Fibroblast of lung (primary cell): ENCODE data around the gene UBAP1L. TPM values are rescaled to one million over a fixed set of nuclear protein-coding genes. Genes with fewer than 3 reads are reported as not detected.
"Not testable (repeated sequence)": the region's sequence is repeated elsewhere in the genome, so short reads cannot be mapped to it uniquely, and the experiment has no call there.

Experiments used
- DNase-seq, 2 donors: peaks; one replicate each; pipeline versions ENCODE4 v3.0.0 to v3.0.0-alpha.2; 2010; ENCODE audit warnings: low read depth in 2 of 2
- H2AFZ ChIP-seq: 2 replicates; pipeline ENCODE4 v1.5.1; 2012; ENCODE audit warnings: low read length, control low read depth, inconsistent platforms
- H3K27ac ChIP-seq: 2 replicates; pipeline ENCODE4 v1.5.1; 2011; ENCODE audit warnings: low read length, control low read depth; ENCODE audit not compliant: insufficient read depth
- H3K27me3 ChIP-seq: 2 replicates; pipeline ENCODE4 v1.5.1; 2011; ENCODE audit warnings: mild to moderate bottlenecking, low read length; ENCODE audit not compliant: control insufficient read depth, insufficient read depth
- H3K36me3 ChIP-seq: 2 replicates; pipeline ENCODE4 v1.5.1; 2011; ENCODE audit warnings: low read length; ENCODE audit not compliant: control insufficient read depth, insufficient read depth
- H3K4me1 ChIP-seq: 2 replicates; pipeline ENCODE4 v1.5.1; 2011; ENCODE audit warnings: low read length; ENCODE audit not compliant: control insufficient read depth, insufficient read depth; ENCODE audit errors: extremely low read depth
- H3K4me2 ChIP-seq: 2 replicates; pipeline ENCODE4 v1.5.1; 2011; ENCODE audit warnings: low read length, control low read depth; ENCODE audit not compliant: insufficient read depth; ENCODE audit errors: extremely low read depth
- H3K4me3 ChIP-seq, 4 experiments: fragments of 200-600 bp in 1 of 4; sonication (generic) in 1 of 4; replicated peaks in 1 of 4; 2 replicates each; pipeline ENCODE4 v1.5.1; 2011 to 2016; ENCODE audit warnings: low read length in 4 of 4, low read depth in 3 of 4, mild to moderate bottlenecking in 3 of 4, control low read depth in 2 of 4, inconsistent platforms in 1 of 4, mixed read lengths in 1 of 4; ENCODE audit not compliant: insufficient read depth in 1 of 4; ENCODE audit errors: control extremely low read depth in 1 of 4
- H3K79me2 ChIP-seq: 2 replicates; pipeline ENCODE4 v1.5.1; 2012; ENCODE audit warnings: mild to moderate bottlenecking, low read length, inconsistent platforms; ENCODE audit not compliant: control insufficient read depth, insufficient read depth
- H3K9ac ChIP-seq: 2 replicates; pipeline ENCODE4 v1.5.1; 2011; ENCODE audit warnings: mild to moderate bottlenecking, low read length, control low read depth; ENCODE audit not compliant: insufficient read depth
- H3K9me3 ChIP-seq: 2 replicates; pipeline ENCODE4 v1.5.1; 2012; ENCODE audit warnings: low read depth, low read length; ENCODE audit not compliant: control insufficient read depth, insufficient read depth
- H4K20me1 ChIP-seq: 2 replicates; pipeline ENCODE4 v1.5.1; 2011; ENCODE audit warnings: low read length; ENCODE audit not compliant: control insufficient read depth, insufficient read depth; ENCODE audit errors: extremely low read depth
- polyA plus RNA-seq, 2 donors: library from polyadenylated mRNA; depleted of rRNA in 1 of 2; stranded (reverse) in 1 of 2; unstranded in 1 of 2; fragments of >200 nt; gene quantifications; 2 replicates each; pipeline ENCODE4 v1.2.1, GENCODE V29; 2011 to 2012; ENCODE audit warnings: missing spikeins in 1 of 2
- total RNA-seq: library from RNA; depleted of rRNA; stranded (reverse); fragments of >200 nt; gene quantifications from 2 replicates; pipeline ENCODE4 v1.2.1, GENCODE V29; 2014
- TF ChIP-seq, protein P1 (sequence below), 2 donors: IDR thresholded peaks in 1 of 2; conservative IDR thresholded peaks in 1 of 2; 1 replicate in 1 of 2; 2 replicates in 1 of 2; pipeline ENCODE4 v1.5.1; 2011 to 2012; ENCODE audit warnings: low read length in 2 of 2, control low read depth in 1 of 2, inconsistent platforms in 1 of 2, low read depth in 1 of 2, mild to moderate bottlenecking in 1 of 2

Gene UBAP1L
- total and polyA plus RNA-seq, 2 donors (not counting 1 experiment from before 2014, with no cell fraction given), result 0.33 to 0.99 TPM

- DNase-seq, result no peak
- Histone ChIP-seq H3K9ac (no peak overlapping the region), H3K36me3 (no peaks in the 10 kb centered on the region), H3K4me1 (no peaks in the 10 kb centered on the region), H3K9me3 (no peaks in the 10 kb centered on the region), H3K4me2 (no peak overlapping the region), H3K27me3 (no peaks in the 10 kb centered on the region), H3K27ac (no peak overlapping the region), H3K79me2 (no peaks in the 10 kb centered on the region), H2AFZ (no peak overlapping the region), H3K4me3 (no peak overlapping the region), H4K20me1 (no peaks in the 10 kb centered on the region)
- TF ChIP-seq, protein P1, sequence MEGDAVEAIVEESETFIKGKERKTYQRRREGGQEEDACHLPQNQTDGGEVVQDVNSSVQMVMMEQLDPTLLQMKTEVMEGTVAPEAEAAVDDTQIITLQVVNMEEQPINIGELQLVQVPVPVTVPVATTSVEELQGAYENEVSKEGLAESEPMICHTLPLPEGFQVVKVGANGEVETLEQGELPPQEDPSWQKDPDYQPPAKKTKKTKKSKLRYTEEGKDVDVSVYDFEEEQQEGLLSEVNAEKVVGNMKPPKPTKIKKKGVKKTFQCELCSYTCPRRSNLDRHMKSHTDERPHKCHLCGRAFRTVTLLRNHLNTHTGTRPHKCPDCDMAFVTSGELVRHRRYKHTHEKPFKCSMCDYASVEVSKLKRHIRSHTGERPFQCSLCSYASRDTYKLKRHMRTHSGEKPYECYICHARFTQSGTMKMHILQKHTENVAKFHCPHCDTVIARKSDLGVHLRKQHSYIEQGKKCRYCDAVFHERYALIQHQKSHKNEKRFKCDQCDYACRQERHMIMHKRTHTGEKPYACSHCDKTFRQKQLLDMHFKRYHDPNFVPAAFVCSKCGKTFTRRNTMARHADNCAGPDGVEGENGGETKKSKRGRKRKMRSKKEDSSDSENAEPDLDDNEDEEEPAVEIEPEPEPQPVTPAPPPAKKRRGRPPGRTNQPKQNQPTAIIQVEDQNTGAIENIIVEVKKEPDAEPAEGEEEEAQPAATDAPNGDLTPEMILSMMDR (conservative IDR thresholded peaks at IDR 0.05 in 1 of 2, IDR thresholded peaks at IDR 0.05 in 1 of 2; ENCODE audit: low read depth in 1 of 2, low read length in 2 of 2), result no peak
These were observed 31.4 kb upstream of the UBAP1L start for GRCh38 chr15:65146438-65146837.

DNA sequence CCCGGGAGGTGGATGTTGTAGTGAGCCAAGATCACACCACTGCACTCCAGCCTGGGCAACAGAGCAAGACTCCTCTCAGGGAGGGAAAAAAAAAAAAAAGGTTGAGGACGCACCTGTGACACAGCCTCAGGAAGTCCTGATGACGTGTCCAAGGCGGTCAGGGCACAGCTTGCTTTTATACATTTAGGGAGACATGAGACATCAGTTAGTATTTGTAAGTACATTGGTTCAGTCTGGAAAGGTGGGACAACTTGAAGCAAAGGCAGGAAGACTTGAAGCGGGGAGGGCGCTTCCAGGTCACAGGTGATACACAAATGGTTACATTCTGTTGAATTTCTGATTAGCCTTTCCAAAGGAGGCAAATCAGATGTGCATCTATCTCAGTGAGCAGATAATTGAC lies 23.6 kb upstream of the UBAP1L start:
- not testable (repeated sequence) for H2AFZ ChIP-seq, H4K20me1 ChIP-seq, H3K79me2 ChIP-seq, H3K4me3 ChIP-seq, H3K4me1 ChIP-seq, H3K4me2 ChIP-seq, DNase-seq, H3K9me3 ChIP-seq, H3K27ac ChIP-seq, H3K36me3 ChIP-seq, H3K9ac ChIP-seq, H3K27me3 ChIP-seq

DNA sequence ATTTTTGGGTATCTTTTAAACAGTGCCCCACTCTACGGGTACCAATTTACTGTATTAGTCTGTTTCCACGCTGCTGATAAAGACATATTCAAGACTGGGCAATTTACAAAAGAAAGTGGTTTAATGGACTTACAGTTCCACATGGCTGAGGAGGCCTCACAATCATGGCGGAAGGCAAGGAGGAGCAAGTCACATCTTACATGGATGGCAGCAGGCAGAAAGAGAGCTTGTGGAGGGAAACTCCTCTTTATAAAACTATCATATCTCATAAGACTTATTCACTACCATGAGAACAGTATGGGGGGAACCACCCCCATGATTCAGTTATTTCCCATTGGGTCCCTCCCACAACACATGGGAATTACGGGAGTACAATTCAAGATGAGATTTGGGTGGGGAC lies 22.9 kb upstream of the UBAP1L start:
- not testable (repeated sequence) for H3K9me3 ChIP-seq, H3K27ac ChIP-seq, H3K9ac ChIP-seq, H4K20me1 ChIP-seq, H3K27me3 ChIP-seq, H3K4me2 ChIP-seq, H2AFZ ChIP-seq, H3K79me2 ChIP-seq, H3K4me1 ChIP-seq, DNase-seq, H3K4me3 ChIP-seq, H3K36me3 ChIP-seq

- H3K27me3 ChIP-seq, H3K27ac ChIP-seq, H4K20me1 ChIP-seq, H3K9me3 ChIP-seq, H3K79me2 ChIP-seq, H3K4me3 ChIP-seq, H3K4me1 ChIP-seq, H3K36me3 ChIP-seq, H2AFZ ChIP-seq, H3K4me2 ChIP-seq, H3K9ac ChIP-seq, DNase-seq: not testable (repeated sequence)
These were observed 22.1 kb upstream of the UBAP1L start for GRCh38 chr15:65137089-65137488.
